NB4 (cell line): ENCODE results near the gene DENND1A.

Source experiments
- DNase-seq: peaks from one replicate; pipeline ENCODE4 v3.0.0; 2010; ENCODE audit warnings: low read depth
- H3K4me3 ChIP-seq: one replicate; pipeline ENCODE4 v1.5.1; 2011; ENCODE audit warnings: mild to moderate bottlenecking, low read depth, low read length, moderate library complexity
- MAX ChIP-seq: IDR thresholded peaks from 2 replicates; pipeline ENCODE4 v1.6.1; 2011; ENCODE audit warnings: low read depth, low read length
- MYC ChIP-seq: IDR thresholded peaks from 2 replicates; pipeline ENCODE4 v1.6.1; 2011; ENCODE audit warnings: low read depth, low read length
- POLR2A ChIP-seq: IDR thresholded peaks from 2 replicates; pipeline ENCODE4 v1.6.1; 2011; ENCODE audit warnings: mild to moderate bottlenecking; ENCODE audit not compliant: insufficient read length; ENCODE audit errors: extremely low read depth
- TF ChIP-seq, protein P1 (sequence below): IDR thresholded peaks from one replicate; pipeline ENCODE4 v1.5.1; 2012; ENCODE audit warnings: low read depth, low read length

Gene DENND1A

GRCh38 chr9:123505496-123505895 lies 424.4 kb downstream of the DENND1A start:
- no peak for DNase-seq
- no peak overlapping the region for H3K4me3 ChIP-seq
- TF ChIP-seq POLR2A: no peak
- TF ChIP-seq MAX: no peak
- TF ChIP-seq, protein P1, sequence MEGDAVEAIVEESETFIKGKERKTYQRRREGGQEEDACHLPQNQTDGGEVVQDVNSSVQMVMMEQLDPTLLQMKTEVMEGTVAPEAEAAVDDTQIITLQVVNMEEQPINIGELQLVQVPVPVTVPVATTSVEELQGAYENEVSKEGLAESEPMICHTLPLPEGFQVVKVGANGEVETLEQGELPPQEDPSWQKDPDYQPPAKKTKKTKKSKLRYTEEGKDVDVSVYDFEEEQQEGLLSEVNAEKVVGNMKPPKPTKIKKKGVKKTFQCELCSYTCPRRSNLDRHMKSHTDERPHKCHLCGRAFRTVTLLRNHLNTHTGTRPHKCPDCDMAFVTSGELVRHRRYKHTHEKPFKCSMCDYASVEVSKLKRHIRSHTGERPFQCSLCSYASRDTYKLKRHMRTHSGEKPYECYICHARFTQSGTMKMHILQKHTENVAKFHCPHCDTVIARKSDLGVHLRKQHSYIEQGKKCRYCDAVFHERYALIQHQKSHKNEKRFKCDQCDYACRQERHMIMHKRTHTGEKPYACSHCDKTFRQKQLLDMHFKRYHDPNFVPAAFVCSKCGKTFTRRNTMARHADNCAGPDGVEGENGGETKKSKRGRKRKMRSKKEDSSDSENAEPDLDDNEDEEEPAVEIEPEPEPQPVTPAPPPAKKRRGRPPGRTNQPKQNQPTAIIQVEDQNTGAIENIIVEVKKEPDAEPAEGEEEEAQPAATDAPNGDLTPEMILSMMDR: no peak
- TF ChIP-seq MYC: no peak

- TF ChIP-seq, protein P1: no peak
- no peak overlapping the region for H3K4me3 ChIP-seq
- no peak for DNase-seq
These were observed 429.6 kb downstream of the DENND1A start for GRCh38 chr9:123500336-123500735.

DNA sequence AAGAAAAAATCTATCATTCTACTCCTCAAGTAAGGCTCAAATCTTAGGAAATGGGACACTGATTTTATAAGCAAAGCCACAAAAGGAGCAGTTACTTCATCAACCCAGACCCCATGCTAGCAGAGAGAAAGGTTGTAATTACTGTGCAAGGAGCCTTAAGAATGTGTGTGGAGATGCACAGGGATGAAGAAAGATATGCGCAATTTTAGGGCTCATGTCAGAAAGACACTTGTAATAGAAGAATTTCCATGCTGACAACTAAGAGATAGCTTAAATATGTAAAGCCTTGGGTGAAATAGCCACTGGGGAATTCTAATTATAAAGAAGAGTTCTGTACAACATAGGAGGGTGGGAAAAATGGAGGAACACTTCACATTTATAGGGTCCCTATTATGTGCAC lies 432.1 kb downstream of the DENND1A start:
- H3K4me3 ChIP-seq: no peak overlapping the region
- no peak for DNase-seq
- no peak for TF ChIP-seq MAX
- no peak for TF ChIP-seq POLR2A
- TF ChIP-seq MYC: no peak
- TF ChIP-seq, protein P1: no peak

DNA sequence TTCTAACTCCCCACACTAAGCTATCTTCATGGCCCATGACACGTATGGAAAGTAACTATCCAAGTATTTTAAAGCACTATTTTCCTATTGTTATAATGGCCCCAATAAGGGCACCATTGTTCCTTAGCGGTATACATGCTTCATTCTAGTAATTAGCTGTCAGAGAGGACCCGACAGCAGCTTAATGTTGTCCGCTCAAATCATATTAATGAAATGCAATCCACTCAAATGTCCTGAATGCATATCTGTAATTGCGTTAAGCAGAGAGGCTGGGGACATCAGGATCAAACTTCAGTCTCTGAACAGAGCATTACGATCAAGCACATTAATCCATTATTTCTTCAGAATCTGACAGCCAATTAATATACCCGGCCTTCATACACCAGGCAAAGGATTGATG lies 434.2 kb downstream of the DENND1A start:
- TF ChIP-seq, protein P1: no peak
- TF ChIP-seq POLR2A (no peak), MYC (no peak), MAX (no peak)
- DNase-seq: no peak
- no peak overlapping the region for H3K4me3 ChIP-seq

DNA sequence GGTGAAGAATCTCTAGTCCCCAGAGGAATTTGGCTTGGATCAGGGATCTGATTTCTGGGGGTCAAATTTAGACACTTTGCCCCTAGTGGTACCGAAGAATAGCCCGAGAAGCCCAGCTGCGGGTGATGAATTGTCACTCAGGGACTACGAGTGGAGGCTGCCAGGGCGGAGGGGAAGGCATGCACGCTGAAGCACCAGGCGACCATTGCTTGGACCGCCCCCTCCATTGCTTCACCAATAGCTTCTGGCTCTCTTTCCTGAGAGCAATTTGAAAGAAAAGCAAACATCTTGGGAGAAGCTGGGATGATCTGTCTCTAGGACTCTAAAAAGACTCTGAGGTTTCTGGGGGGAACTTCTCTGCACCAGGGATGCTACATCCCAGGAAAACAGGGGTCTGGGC lies 436.3 kb downstream of the DENND1A start:
- TF ChIP-seq MAX (no peak), POLR2A (no peak), MYC (no peak)
- TF ChIP-seq, protein P1: no peak
- no peak for DNase-seq
- H3K4me3 ChIP-seq: no peak overlapping the region

- no peak overlapping the region for H3K4me3 ChIP-seq
These were observed 439.2 kb downstream of the DENND1A start for GRCh38 chr9:123490688-123491087.

More at GRCh38 chr9:123490688-123491087, 439.2 kb downstream of the DENND1A start:
- TF ChIP-seq POLR2A: no peak
- no peak for TF ChIP-seq MYC
- DNase-seq: no peak
